K562 (cell line): ENCODE data around the gene MRPL28. TPM values are rescaled to one million over a fixed set of nuclear protein-coding genes. Genes with fewer than 3 reads are reported as not detected.

Source experiments
- ATF7 ChIP-seq: fragments of 450-650 bp; IDR thresholded peaks from 2 replicates; pipeline ENCODE4 v1.7.1; 2014; ENCODE audit warnings: mild to moderate bottlenecking, moderate library complexity
- BHLHE40 ChIP-seq: IDR thresholded peaks from 2 replicates; pipeline ENCODE4 v1.6.1; 2011; ENCODE audit warnings: low read length, improper control_type of control experiment
- CHD2 ChIP-seq: IDR thresholded peaks from 2 replicates; pipeline ENCODE4 v1.6.1; 2011; ENCODE audit warnings: low read depth, low read length
- CREB3 ChIP-seq: fragments of 450-650 bp; conservative IDR thresholded peaks from 2 replicates; pipeline ENCODE4 v1.6.1; 2016; ENCODE audit warnings: missing genetic modification characterization, low read depth, mild to moderate bottlenecking, missing compliant biosample characterization, moderate library complexity
- ELF1 ChIP-seq: fragments of 200-800 bp; sonication (Bioruptor generic); IDR thresholded peaks from 2 replicates; pipeline ENCODE4 v1.6.1; 2016; ENCODE audit warnings: missing genetic modification characterization, missing compliant biosample characterization
- ERF ChIP-seq: fragments of 450-650 bp; formaldehyde crosslinking; IDR thresholded peaks from 2 replicates; pipeline ENCODE4 v1.4.0; 2020; ENCODE audit warnings: mild to moderate bottlenecking, mixed read lengths
- ESRRB ChIP-seq: fragments of 250-450 bp; sonication (Bioruptor Pico); IDR thresholded peaks from 2 replicates; pipeline ENCODE4 v1.5.0; 2020; ENCODE audit warnings: mild to moderate bottlenecking, moderate library complexity, borderline replicate concordance
- FOS ChIP-seq: IDR thresholded peaks from 3 replicates; pipeline ENCODE4 v1.6.1; 2011; ENCODE audit not compliant: insufficient read length; ENCODE audit errors: extremely low read depth
- FOXK2 ChIP-seq, 2 experiments: fragments of 450-650 bp; IDR thresholded peaks in 1 of 2; conservative IDR thresholded peaks in 1 of 2; 2 replicates each; pipeline ENCODE4 v1.6.1; 2016; ENCODE audit warnings: low read depth in 2 of 2, mild to moderate bottlenecking in 1 of 2
- HCFC1 ChIP-seq: IDR thresholded peaks from 2 replicates; pipeline ENCODE4 v1.6.1; 2012; ENCODE audit warnings: low read depth, low read length, improper control_type of control experiment
- HOXB6 ChIP-seq: fragments of 250-450 bp; sonication (Bioruptor Pico); IDR thresholded peaks from 2 replicates; pipeline ENCODE4 v1.5.1; 2022; ENCODE audit warnings: mild to moderate bottlenecking, borderline replicate concordance
- MAFF ChIP-seq: IDR thresholded peaks from 2 replicates; pipeline ENCODE4 v1.6.1; 2012; ENCODE audit warnings: low read length, improper control_type of control experiment
- MAFK ChIP-seq: IDR thresholded peaks from 2 replicates; pipeline ENCODE4 v1.6.1; 2011; ENCODE audit warnings: low read length, improper control_type of control experiment
- MYC ChIP-seq, 2 experiments: fragments of 250-450 bp in 1 of 2; sonication (Bioruptor Pico) in 1 of 2; IDR thresholded peaks; 2 replicates each; pipeline versions ENCODE4 v1.5.1 to v1.6.1; 2012 to 2021; ENCODE audit warnings: low read depth in 2 of 2, borderline replicate concordance in 1 of 2, improper control_type of control experiment in 1 of 2, low read length in 1 of 2, mild to moderate bottlenecking in 1 of 2, moderate library complexity in 1 of 2
- NBN ChIP-seq: fragments of 450-650 bp; IDR thresholded peaks from 2 replicates; pipeline ENCODE4 v1.6.1; 2016; ENCODE audit warnings: low read depth, mild to moderate bottlenecking
- NCOA2 ChIP-seq, 2 experiments: fragments of 450-650 bp; IDR thresholded peaks; 2 replicates each; pipeline ENCODE4 v1.6.1; 2018; ENCODE audit warnings: mild to moderate bottlenecking in 2 of 2, moderate library complexity in 1 of 2; ENCODE audit not compliant: partially characterized antibody in 2 of 2
- NR2C2 ChIP-seq, 2 experiments: fragments of 200-800 bp in 1 of 2; sonication (Bioruptor generic) in 1 of 2; sonication (generic) in 1 of 2; formaldehyde crosslinking in 1 of 2; IDR thresholded peaks; 2 replicates each; pipeline versions ENCODE4 v1.6.1 to v1.8.0; 2016 to 2022; ENCODE audit warnings: mild to moderate bottlenecking in 1 of 2, missing compliant biosample characterization in 1 of 2, missing genetic modification characterization in 1 of 2, missing genetic modification reagents in 1 of 2
- POLR3G ChIP-seq: IDR thresholded peaks from 2 replicates; pipeline ENCODE4 v1.6.1; 2011; ENCODE audit not compliant: insufficient read length, insufficient replicate concordance; ENCODE audit errors: extremely low read depth
- RB1 ChIP-seq: fragments of 450-650 bp; IDR thresholded peaks from 2 replicates; pipeline ENCODE4 v1.6.1; 2017; ENCODE audit warnings: low read depth, mild to moderate bottlenecking
- RFX7 ChIP-seq: fragments of 250-450 bp; sonication (Bioruptor Pico); IDR thresholded peaks from 2 replicates; pipeline ENCODE4 v1.5.1; 2021; ENCODE audit warnings: mild to moderate bottlenecking
- SIRT6 ChIP-seq: IDR thresholded peaks from one replicate; pipeline ENCODE4 v1.6.1; 2012; ENCODE audit warnings: low read depth, mild to moderate bottlenecking, control low read depth, inconsistent platforms, low read length, moderate library complexity
- TFAM ChIP-seq: fragments of 250-450 bp; sonication (Bioruptor Pico); conservative IDR thresholded peaks from 2 replicates; pipeline ENCODE4 v1.5.0; 2021; ENCODE audit warnings: mild to moderate bottlenecking, moderate library complexity
- ZC3H11A ChIP-seq: IDR thresholded peaks from 2 replicates; pipeline ENCODE4 v1.6.1; 2012; ENCODE audit warnings: low read depth, low read length, improper control_type of control experiment
- ZEB2 ChIP-seq: fragments of 450-650 bp; IDR thresholded peaks from 2 replicates; pipeline ENCODE4 v1.6.1; 2016
- ZNF507 ChIP-seq: conservative IDR thresholded peaks from 2 replicates; pipeline ENCODE4 v1.6.1; 2017; ENCODE audit warnings: missing genetic modification characterization, missing compliant biosample characterization
- polyA plus RNA-seq, 8 experiments: library from polyadenylated mRNA; depleted of rRNA in 4 of 8; stranded (reverse) in 5 of 8; unstranded in 3 of 8; fragments of >200 nt; fragmentation: Nextera tagmentation in 2 of 8; fragmentation: Illumina TruSeq in 1 of 8; extraction: Ambion mirVana in 2 of 8; extraction: Trizol in 1 of 8; gene quantifications; 2 replicates each; pipeline versions ENCODE4 v1.2.1 to v1.2.3, GENCODE V29; 2011 to 2014; ENCODE audit warnings: inconsistent platforms in 1 of 8, missing spikeins in 1 of 8
- total RNA-seq, 7 experiments: library from RNA; depleted of rRNA in 6 of 7; stranded (reverse); fragments of >200 nt in 6 of 7; fragmentation: Illumina TruSeq in 2 of 7; extraction: Trizol in 2 of 7; gene quantifications; 2 replicates each; pipeline versions ENCODE4 v1.2.1 to v1.2.3, GENCODE V29; 2011 to 2021; ENCODE audit warnings: low replicate concordance in 1 of 7
- TF ChIP-seq, protein P1 (sequence below): fragments of 450-650 bp; IDR thresholded peaks from 2 replicates; pipeline ENCODE4 v1.6.1; 2016; ENCODE audit warnings: borderline replicate concordance
- TF ChIP-seq, protein P2 (sequence below): sonication (generic); formaldehyde crosslinking; IDR thresholded peaks from 2 replicates; pipeline ENCODE4 v1.8.1; 2023; ENCODE audit warnings: mild to moderate bottlenecking, missing genetic modification reagents

The MRPL28 gene
- total and polyA plus RNA-seq, 9 of the 15 experiments (the other 6 are each of a cell fraction or from before 2014, with no cell fraction given): 2.5 to 323 (median 175) TPM

- TF ChIP-seq NBN: 0 out of 2 replicates have a peak, but pooled peaks have one; percentile 35
- TF ChIP-seq MAFF: no peak
- no peak for TF ChIP-seq ZNF507 (tag)
- TF ChIP-seq RFX7 (CRISPR knock-in tag): no peak
- TF ChIP-seq MAFK: no peak
- peak; percentile 69; the same call in 1 of the 2 replicates for TF ChIP-seq RB1
- peak; percentile 63 for TF ChIP-seq ATF7
- TF ChIP-seq ZEB2: no peak
- TF ChIP-seq, protein P1, sequence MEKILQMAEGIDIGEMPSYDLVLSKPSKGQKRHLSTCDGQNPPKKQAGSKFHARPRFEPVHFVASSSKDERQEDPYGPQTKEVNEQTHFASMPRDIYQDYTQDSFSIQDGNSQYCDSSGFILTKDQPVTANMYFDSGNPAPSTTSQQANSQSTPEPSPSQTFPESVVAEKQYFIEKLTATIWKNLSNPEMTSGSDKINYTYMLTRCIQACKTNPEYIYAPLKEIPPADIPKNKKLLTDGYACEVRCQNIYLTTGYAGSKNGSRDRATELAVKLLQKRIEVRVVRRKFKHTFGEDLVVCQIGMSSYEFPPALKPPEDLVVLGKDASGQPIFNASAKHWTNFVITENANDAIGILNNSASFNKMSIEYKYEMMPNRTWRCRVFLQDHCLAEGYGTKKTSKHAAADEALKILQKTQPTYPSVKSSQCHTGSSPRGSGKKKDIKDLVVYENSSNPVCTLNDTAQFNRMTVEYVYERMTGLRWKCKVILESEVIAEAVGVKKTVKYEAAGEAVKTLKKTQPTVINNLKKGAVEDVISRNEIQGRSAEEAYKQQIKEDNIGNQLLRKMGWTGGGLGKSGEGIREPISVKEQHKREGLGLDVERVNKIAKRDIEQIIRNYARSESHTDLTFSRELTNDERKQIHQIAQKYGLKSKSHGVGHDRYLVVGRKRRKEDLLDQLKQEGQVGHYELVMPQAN: no peak
- no peak for TF ChIP-seq TFAM
- TF ChIP-seq ESRRB: no peak
- TF ChIP-seq FOXK2 (conservative IDR thresholded peaks at IDR 0.05 in 1 of 2, IDR thresholded peaks at IDR 0.05 in 1 of 2; ENCODE audit: low read depth in 2 of 2): peak; percentile 36 to 49; a peak in 1 of 4 replicates
- TF ChIP-seq MYC (IDR thresholded peaks at IDR 0.05; ENCODE audit: low read depth, low read length): peak; percentile 39; the same call in 1 of the 2 replicates
- TF ChIP-seq MYC (CRISPR knock-in tag; IDR thresholded peaks at IDR 0.05; ENCODE audit: borderline replicate concordance, low read depth): no peak
- TF ChIP-seq ERF: no peak
- no peak for TF ChIP-seq CREB3 (tag)
- peak in 1 of 2 experiments; percentile 99 for TF ChIP-seq NCOA2 (IDR thresholded peaks at IDR 0.05; ENCODE audit: partially characterized antibody in 2 of 2)
- TF ChIP-seq NR2C2 (CRISPR knock-in tag; IDR thresholded peaks at IDR 0.05): no peak
- peak; percentile 85 for TF ChIP-seq NR2C2 (tag; IDR thresholded peaks at IDR 0.05)
- peak; percentile 61 for TF ChIP-seq HCFC1
- TF ChIP-seq ELF1: peak; percentile 78
- TF ChIP-seq BHLHE40: peak; percentile 95
- peak; percentile 58; the same call in 1 of the 2 replicates for TF ChIP-seq CHD2
- no peak for TF ChIP-seq HOXB6
- no peak for TF ChIP-seq POLR3G
- TF ChIP-seq ZC3H11A: no peak
- TF ChIP-seq, protein P2, sequence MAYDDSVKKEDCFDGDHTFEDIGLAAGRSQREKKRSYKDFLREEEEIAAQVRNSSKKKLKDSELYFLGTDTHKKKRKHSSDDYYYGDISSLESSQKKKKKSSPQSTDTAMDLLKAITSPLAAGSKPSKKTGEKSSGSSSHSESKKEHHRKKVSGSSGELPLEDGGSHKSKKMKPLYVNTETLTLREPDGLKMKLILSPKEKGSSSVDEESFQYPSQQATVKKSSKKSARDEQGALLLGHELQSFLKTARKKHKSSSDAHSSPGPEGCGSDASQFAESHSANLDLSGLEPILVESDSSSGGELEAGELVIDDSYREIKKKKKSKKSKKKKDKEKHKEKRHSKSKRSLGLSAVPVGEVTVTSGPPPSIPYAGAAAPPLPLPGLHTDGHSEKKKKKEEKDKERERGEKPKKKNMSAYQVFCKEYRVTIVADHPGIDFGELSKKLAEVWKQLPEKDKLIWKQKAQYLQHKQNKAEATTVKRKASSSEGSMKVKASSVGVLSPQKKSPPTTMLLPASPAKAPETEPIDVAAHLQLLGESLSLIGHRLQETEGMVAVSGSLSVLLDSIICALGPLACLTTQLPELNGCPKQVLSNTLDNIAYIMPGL (CRISPR knock-in tag): no peak
- TF ChIP-seq SIRT6: no peak
- peak; percentile 81 for TF ChIP-seq FOS
These were observed at the start of gene MRPL28 (continued) for GRCh38 chr16:370443-370842.
